GM23338 (cell line): ENCODE measurements around the gene DYNC2H1. TPM values are rescaled to one million over a fixed set of nuclear protein-coding genes. Genes with fewer than 3 reads are reported as not detected.

Experiments used
- ATAC-seq: fragments of 200-7000 bp; cut with Tn5 transposase; 3 replicates; pipeline ENCODE4 v1.9.1; 2020
- DNase-seq: peaks from one replicate; pipeline ENCODE4 v3.0.0-alpha.2; 2015; ENCODE audit warnings: low spot score
- H2AFZ ChIP-seq: fragments of 200-600 bp; sonication (generic); 2 replicates; pipeline ENCODE4 v1.8.0; 2016; ENCODE audit warnings: antibody characterized with exemption, mild to moderate bottlenecking, moderate library complexity
- H3F3A ChIP-seq: fragments of 200-600 bp; sonication (generic); replicated peaks from 2 replicates; pipeline ENCODE4 v1.8.0; 2017; ENCODE audit warnings: antibody characterized with exemption, mixed run types, low read depth
- H3K27ac ChIP-seq: fragments of 200-600 bp; sonication (generic); 2 replicates; pipeline ENCODE4 v1.6.1; 2016; ENCODE audit warnings: low read depth
- H3K27me3 ChIP-seq: fragments of 200-600 bp; sonication (generic); 2 replicates; pipeline ENCODE4 v1.8.0; 2016; ENCODE audit warnings: mild to moderate bottlenecking, mixed run types, moderate library complexity; ENCODE audit not compliant: insufficient read depth
- H3K36me3 ChIP-seq: fragments of 200-600 bp; sonication (generic); 2 replicates; pipeline ENCODE4 v1.8.0; 2016; ENCODE audit warnings: mild to moderate bottlenecking; ENCODE audit not compliant: insufficient read depth
- H3K4me1 ChIP-seq: fragments of 200-600 bp; sonication (generic); 2 replicates; pipeline ENCODE4 v1.8.0; 2016; ENCODE audit warnings: mild to moderate bottlenecking, moderate library complexity; ENCODE audit not compliant: insufficient read depth
- H3K4me2 ChIP-seq: fragments of 200-600 bp; sonication (generic); 2 replicates; pipeline ENCODE4 v1.7.1; 2017; ENCODE audit warnings: mixed run types
- H3K4me3 ChIP-seq: fragments of 200-600 bp; sonication (generic); 2 replicates; pipeline ENCODE4 v1.6.1; 2016; ENCODE audit warnings: mixed run types
- H3K79me2 ChIP-seq: fragments of 200-600 bp; sonication (generic); replicated peaks from 2 replicates; pipeline ENCODE4 v1.8.0; 2017; ENCODE audit warnings: mild to moderate bottlenecking; ENCODE audit not compliant: insufficient read depth
- H3K9me2 ChIP-seq: fragments of 200-600 bp; sonication (generic); 2 replicates; pipeline ENCODE4 v1.8.0; 2017; ENCODE audit not compliant: insufficient read depth
- H4K20me1 ChIP-seq: fragments of 200-600 bp; sonication (generic); replicated peaks from 2 replicates; pipeline ENCODE4 v1.8.0; 2017; ENCODE audit warnings: mild to moderate bottlenecking; ENCODE audit not compliant: insufficient read depth
- H3K27ac Mint-ChIP-seq: 2 replicates; pipeline ENCODE4 v1.8.0; 2020; ENCODE audit warnings: inconsistent platforms, mild to moderate bottlenecking, moderate library complexity, mixed read lengths
- H3K27me3 Mint-ChIP-seq: 3 replicates; pipeline ENCODE4 v1.8.0; 2022; ENCODE audit warnings: low read depth, mild to moderate bottlenecking, moderate library complexity, mixed read lengths, inconsistent platforms; ENCODE audit not compliant: insufficient read depth, poor library complexity
- H3K36me3 Mint-ChIP-seq: 3 replicates; pipeline ENCODE4 v1.8.0; 2021; ENCODE audit warnings: low read depth, mild to moderate bottlenecking, inconsistent platforms, moderate library complexity, mixed read lengths
- H3K4me1 Mint-ChIP-seq: 3 replicates; pipeline ENCODE4 v1.8.0; 2020; ENCODE audit warnings: mild to moderate bottlenecking, inconsistent platforms, mixed read lengths
- H3K4me3 Mint-ChIP-seq: 3 replicates; pipeline ENCODE4 v1.8.0; 2021; ENCODE audit warnings: moderate library complexity, mild to moderate bottlenecking, inconsistent platforms, mixed read lengths
- H3K9me3 Mint-ChIP-seq: 3 replicates; pipeline ENCODE4 v1.8.0; 2020; ENCODE audit warnings: moderate library complexity, mild to moderate bottlenecking, inconsistent platforms, mixed read lengths
- CREB1 ChIP-seq: fragments of 250-450 bp; sonication (Bioruptor Pico); IDR thresholded peaks from 2 replicates; pipeline ENCODE4 v1.5.0; 2020; ENCODE audit warnings: low read depth, mild to moderate bottlenecking, moderate library complexity
- EZH2 ChIP-seq: fragments of 200-600 bp; sonication (generic); IDR thresholded peaks from one replicate; pipeline ENCODE4 v1.8.0; 2017; ENCODE audit warnings: antibody characterized with exemption, mild to moderate bottlenecking, low read depth; ENCODE audit not compliant: unreplicated experiment
- EZH2phosphoT487 ChIP-seq: fragments of 200-600 bp; sonication (generic); IDR thresholded peaks from one replicate; pipeline ENCODE4 v1.8.1; 2018; ENCODE audit warnings: antibody characterized with exemption; ENCODE audit not compliant: unreplicated experiment
- JUNB ChIP-seq: IDR thresholded peaks from one replicate; pipeline ENCODE4 v1.6.1; 2016; ENCODE audit warnings: antibody characterized with exemption; ENCODE audit not compliant: unreplicated experiment
- NANOG ChIP-seq: IDR thresholded peaks from 2 replicates; pipeline ENCODE4 v1.6.1; 2016; ENCODE audit warnings: antibody characterized with exemption, borderline replicate concordance
- POLR2AphosphoS5 ChIP-seq: IDR thresholded peaks from 2 replicates; pipeline ENCODE4 v1.6.1; 2016; ENCODE audit warnings: antibody characterized with exemption, low read depth
- STAT1 ChIP-seq: IDR thresholded peaks from one replicate; pipeline ENCODE4 v1.6.1; 2016; ENCODE audit warnings: antibody characterized with exemption; ENCODE audit not compliant: unreplicated experiment
- ZNF114 ChIP-seq: fragments of 250-450 bp; sonication (Bioruptor Pico); IDR thresholded peaks from 2 replicates; pipeline ENCODE4 v1.5.0; 2020; ENCODE audit warnings: mild to moderate bottlenecking, moderate library complexity
- ZNF331 ChIP-seq: fragments of 250-450 bp; sonication (Bioruptor Pico); IDR thresholded peaks from 2 replicates; pipeline ENCODE4 v1.5.0; 2020; ENCODE audit warnings: low read depth, mild to moderate bottlenecking, moderate library complexity
- polyA plus RNA-seq: library from polyadenylated mRNA; unstranded; fragments of >200 nt; fragmentation: Nextera tagmentation; extraction: Ambion mirVana; gene quantifications from 2 replicates; pipeline ENCODE4 v1.2.1, GENCODE V29; 2016
- total RNA-seq: library from RNA; depleted of rRNA; stranded (reverse); fragments of >200 nt; shearing (Covaris generic); gene quantifications from 2 replicates; pipeline ENCODE4 v1.2.3, GENCODE V29; 2014
- TF ChIP-seq, protein P1 (sequence below): fragments of 250-450 bp; sonication (Bioruptor Pico); IDR thresholded peaks from 2 replicates; pipeline ENCODE4 v1.5.0; 2020; ENCODE audit warnings: mild to moderate bottlenecking, moderate library complexity
- TF ChIP-seq, protein P2 (sequence below): IDR thresholded peaks from 2 replicates; pipeline ENCODE4 v1.6.1; 2016; ENCODE audit warnings: antibody characterized with exemption
- TF ChIP-seq, protein P3 (sequence below), 2 experiments: fragments of 200-600 bp in 1 of 2; sonication (generic) in 1 of 2; conservative IDR thresholded peaks; 2 replicates each; pipeline versions ENCODE4 v1.5.1 to v1.6.1; 2016 to 2017; ENCODE audit warnings: antibody characterized with exemption in 2 of 2, low read depth in 2 of 2, mild to moderate bottlenecking in 2 of 2, moderate library complexity in 1 of 2
- TF ChIP-seq, protein P4 (sequence below): IDR thresholded peaks from one replicate; pipeline ENCODE4 v1.6.1; 2018; ENCODE audit warnings: antibody characterized with exemption; ENCODE audit not compliant: unreplicated experiment

The DYNC2H1 gene
- total and polyA plus RNA-seq, 2 experiments from 2014 or later = 19.3 to 22.5 TPM

DNA sequence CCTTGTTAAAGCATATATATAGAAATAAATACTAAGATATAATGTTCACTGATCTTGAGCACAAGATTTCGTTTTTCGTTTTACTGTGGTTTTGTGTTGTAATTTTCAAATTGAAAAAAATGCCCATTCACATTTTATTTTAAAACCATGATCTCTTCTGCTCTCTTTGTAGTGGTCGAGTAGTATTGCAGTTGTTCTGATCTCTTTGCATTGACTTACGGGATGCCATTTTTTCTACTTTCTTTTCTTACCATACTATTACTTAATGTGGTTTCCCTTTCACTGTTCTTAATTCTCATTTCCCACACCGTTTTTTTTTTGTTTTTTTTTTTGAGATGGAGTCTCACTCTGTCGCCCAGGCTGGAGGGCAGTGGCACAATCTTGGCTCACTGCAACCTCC, 289.6 kb downstream of the DYNC2H1 start:
- no peaks in the 10 kb centered on the region for H3K9me2 ChIP-seq
- H3K4me1 Mint-ChIP-seq = peaks cover 7% of the 10 kb centered on the region; the same call in 1 of the 3 replicates
- H3K27me3 ChIP-seq = no peaks in the 10 kb centered on the region
- ATAC-seq (no peak), DNase-seq (no peak)
- H3K4me3 ChIP-seq = no peak overlapping the region
- no peak overlapping the region for H2AFZ ChIP-seq
- H3K36me3 Mint-ChIP-seq = peaks cover 3% of the 10 kb centered on the region; the same call in 1 of the 3 replicates
- H3K4me3 Mint-ChIP-seq = no peak overlapping the region
- H4K20me1 ChIP-seq = no peaks in the 10 kb centered on the region
- no peak for TF ChIP-seq ZNF114 (CRISPR knock-in tag)
- no peak for TF ChIP-seq NANOG
- TF ChIP-seq EZH2 = no peak
- TF ChIP-seq STAT1 = no peak
- TF ChIP-seq JUNB = no peak
- TF ChIP-seq POLR2AphosphoS5 = no peak
- TF ChIP-seq, protein P1, sequence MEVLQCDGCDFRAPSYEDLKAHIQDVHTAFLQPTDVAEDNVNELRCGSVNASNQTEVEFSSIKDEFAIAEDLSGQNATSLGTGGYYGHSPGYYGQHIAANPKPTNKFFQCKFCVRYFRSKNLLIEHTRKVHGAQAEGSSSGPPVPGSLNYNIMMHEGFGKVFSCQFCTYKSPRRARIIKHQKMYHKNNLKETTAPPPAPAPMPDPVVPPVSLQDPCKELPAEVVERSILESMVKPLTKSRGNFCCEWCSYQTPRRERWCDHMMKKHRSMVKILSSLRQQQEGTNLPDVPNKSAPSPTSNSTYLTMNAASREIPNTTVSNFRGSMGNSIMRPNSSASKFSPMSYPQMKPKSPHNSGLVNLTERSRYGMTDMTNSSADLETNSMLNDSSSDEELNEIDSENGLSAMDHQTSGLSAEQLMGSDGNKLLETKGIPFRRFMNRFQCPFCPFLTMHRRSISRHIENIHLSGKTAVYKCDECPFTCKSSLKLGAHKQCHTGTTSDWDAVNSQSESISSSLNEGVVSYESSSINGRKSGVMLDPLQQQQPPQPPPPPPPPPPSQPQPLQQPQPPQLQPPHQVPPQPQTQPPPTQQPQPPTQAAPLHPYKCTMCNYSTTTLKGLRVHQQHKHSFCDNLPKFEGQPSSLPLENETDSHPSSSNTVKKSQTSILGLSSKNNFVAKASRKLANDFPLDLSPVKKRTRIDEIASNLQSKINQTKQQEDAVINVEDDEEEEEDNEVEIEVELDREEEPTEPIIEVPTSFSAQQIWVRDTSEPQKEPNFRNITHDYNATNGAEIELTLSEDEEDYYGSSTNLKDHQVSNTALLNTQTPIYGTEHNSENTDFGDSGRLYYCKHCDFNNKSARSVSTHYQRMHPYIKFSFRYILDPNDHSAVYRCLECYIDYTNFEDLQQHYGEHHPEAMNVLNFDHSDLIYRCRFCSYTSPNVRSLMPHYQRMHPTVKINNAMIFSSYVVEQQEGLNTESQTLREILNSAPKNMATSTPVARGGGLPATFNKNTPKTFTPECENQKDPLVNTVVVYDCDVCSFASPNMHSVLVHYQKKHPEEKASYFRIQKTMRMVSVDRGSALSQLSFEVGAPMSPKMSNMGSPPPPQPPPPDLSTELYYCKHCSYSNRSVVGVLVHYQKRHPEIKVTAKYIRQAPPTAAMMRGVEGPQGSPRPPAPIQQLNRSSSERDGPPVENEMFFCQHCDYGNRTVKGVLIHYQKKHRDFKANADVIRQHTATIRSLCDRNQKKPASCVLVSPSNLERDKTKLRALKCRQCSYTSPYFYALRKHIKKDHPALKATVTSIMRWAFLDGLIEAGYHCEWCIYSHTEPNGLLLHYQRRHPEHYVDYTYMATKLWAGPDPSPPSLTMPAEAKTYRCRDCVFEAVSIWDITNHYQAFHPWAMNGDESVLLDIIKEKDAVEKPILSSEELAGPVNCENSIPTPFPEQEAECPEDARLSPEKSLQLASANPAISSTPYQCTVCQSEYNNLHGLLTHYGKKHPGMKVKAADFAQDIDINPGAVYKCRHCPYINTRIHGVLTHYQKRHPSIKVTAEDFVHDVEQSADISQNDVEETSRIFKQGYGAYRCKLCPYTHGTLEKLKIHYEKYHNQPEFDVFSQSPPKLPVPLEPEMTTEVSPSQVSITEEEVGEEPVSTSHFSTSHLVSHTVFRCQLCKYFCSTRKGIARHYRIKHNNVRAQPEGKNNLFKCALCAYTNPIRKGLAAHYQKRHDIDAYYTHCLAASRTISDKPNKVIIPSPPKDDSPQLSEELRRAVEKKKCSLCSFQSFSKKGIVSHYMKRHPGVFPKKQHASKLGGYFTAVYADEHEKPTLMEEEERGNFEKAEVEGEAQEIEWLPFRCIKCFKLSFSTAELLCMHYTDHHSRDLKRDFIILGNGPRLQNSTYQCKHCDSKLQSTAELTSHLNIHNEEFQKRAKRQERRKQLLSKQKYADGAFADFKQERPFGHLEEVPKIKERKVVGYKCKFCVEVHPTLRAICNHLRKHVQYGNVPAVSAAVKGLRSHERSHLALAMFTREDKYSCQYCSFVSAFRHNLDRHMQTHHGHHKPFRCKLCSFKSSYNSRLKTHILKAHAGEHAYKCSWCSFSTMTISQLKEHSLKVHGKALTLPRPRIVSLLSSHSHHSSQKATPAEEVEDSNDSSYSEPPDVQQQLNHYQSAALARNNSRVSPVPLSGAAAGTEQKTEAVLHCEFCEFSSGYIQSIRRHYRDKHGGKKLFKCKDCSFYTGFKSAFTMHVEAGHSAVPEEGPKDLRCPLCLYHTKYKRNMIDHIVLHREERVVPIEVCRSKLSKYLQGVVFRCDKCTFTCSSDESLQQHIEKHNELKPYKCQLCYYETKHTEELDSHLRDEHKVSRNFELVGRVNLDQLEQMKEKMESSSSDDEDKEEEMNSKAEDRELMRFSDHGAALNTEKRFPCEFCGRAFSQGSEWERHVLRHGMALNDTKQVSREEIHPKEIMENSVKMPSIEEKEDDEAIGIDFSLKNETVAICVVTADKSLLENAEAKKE (CRISPR knock-in tag) = no peak
- TF ChIP-seq CREB1 (CRISPR knock-in tag) = no peak
- TF ChIP-seq, protein P2, sequence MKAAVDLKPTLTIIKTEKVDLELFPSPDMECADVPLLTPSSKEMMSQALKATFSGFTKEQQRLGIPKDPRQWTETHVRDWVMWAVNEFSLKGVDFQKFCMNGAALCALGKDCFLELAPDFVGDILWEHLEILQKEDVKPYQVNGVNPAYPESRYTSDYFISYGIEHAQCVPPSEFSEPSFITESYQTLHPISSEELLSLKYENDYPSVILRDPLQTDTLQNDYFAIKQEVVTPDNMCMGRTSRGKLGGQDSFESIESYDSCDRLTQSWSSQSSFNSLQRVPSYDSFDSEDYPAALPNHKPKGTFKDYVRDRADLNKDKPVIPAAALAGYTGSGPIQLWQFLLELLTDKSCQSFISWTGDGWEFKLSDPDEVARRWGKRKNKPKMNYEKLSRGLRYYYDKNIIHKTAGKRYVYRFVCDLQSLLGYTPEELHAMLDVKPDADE = no peak
- TF ChIP-seq EZH2phosphoT487 = no peak
- TF ChIP-seq, protein P3, sequence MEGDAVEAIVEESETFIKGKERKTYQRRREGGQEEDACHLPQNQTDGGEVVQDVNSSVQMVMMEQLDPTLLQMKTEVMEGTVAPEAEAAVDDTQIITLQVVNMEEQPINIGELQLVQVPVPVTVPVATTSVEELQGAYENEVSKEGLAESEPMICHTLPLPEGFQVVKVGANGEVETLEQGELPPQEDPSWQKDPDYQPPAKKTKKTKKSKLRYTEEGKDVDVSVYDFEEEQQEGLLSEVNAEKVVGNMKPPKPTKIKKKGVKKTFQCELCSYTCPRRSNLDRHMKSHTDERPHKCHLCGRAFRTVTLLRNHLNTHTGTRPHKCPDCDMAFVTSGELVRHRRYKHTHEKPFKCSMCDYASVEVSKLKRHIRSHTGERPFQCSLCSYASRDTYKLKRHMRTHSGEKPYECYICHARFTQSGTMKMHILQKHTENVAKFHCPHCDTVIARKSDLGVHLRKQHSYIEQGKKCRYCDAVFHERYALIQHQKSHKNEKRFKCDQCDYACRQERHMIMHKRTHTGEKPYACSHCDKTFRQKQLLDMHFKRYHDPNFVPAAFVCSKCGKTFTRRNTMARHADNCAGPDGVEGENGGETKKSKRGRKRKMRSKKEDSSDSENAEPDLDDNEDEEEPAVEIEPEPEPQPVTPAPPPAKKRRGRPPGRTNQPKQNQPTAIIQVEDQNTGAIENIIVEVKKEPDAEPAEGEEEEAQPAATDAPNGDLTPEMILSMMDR (conservative IDR thresholded peaks at IDR 0.05; ENCODE audit: low read depth in 2 of 2) = no peak
- TF ChIP-seq ZNF331 (CRISPR knock-in tag) = no peak
- TF ChIP-seq, protein P4, sequence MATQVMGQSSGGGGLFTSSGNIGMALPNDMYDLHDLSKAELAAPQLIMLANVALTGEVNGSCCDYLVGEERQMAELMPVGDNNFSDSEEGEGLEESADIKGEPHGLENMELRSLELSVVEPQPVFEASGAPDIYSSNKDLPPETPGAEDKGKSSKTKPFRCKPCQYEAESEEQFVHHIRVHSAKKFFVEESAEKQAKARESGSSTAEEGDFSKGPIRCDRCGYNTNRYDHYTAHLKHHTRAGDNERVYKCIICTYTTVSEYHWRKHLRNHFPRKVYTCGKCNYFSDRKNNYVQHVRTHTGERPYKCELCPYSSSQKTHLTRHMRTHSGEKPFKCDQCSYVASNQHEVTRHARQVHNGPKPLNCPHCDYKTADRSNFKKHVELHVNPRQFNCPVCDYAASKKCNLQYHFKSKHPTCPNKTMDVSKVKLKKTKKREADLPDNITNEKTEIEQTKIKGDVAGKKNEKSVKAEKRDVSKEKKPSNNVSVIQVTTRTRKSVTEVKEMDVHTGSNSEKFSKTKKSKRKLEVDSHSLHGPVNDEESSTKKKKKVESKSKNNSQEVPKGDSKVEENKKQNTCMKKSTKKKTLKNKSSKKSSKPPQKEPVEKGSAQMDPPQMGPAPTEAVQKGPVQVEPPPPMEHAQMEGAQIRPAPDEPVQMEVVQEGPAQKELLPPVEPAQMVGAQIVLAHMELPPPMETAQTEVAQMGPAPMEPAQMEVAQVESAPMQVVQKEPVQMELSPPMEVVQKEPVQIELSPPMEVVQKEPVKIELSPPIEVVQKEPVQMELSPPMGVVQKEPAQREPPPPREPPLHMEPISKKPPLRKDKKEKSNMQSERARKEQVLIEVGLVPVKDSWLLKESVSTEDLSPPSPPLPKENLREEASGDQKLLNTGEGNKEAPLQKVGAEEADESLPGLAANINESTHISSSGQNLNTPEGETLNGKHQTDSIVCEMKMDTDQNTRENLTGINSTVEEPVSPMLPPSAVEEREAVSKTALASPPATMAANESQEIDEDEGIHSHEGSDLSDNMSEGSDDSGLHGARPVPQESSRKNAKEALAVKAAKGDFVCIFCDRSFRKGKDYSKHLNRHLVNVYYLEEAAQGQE = no peak
- H3K4me2 ChIP-seq = no peak overlapping the region
- H3K27ac Mint-ChIP-seq = no peak overlapping the region
- H3K36me3 ChIP-seq = no peaks in the 10 kb centered on the region
- no peak overlapping the region for H3K27ac ChIP-seq
- no peaks in the 10 kb centered on the region for H3K9me3 Mint-ChIP-seq
- H3K79me2 ChIP-seq = no peaks in the 10 kb centered on the region
- H3K27me3 Mint-ChIP-seq = no peaks in the 10 kb centered on the region
- no peaks in the 10 kb centered on the region for H3K4me1 ChIP-seq
- H3F3A ChIP-seq = no peaks in the 10 kb centered on the region
